H1 (cell line): ENCODE data around the gene NDRG2. TPM values are rescaled to one million over a fixed set of nuclear protein-coding genes. Genes with fewer than 3 reads are reported as not detected.

Experiments
- RFX5 ChIP-seq: IDR thresholded peaks from 2 replicates; pipeline ENCODE4 v1.6.1; 2011; ENCODE audit warnings: low read depth, low read length, improper control_type of control experiment, borderline replicate concordance
- USF2 ChIP-seq: IDR thresholded peaks from 2 replicates; pipeline ENCODE4 v1.6.1; 2011; ENCODE audit warnings: low read length, improper control_type of control experiment
- polyA plus RNA-seq, 7 experiments: library from polyadenylated mRNA; depleted of rRNA in 3 of 7; stranded (reverse) in 5 of 7; unstranded in 2 of 7; fragments of >200 nt in 5 of 7; fragments of 200-250 nt in 2 of 7; gene quantifications; 1 replicate in 5 of 7; 2 replicates in 1 of 7; 4 replicates in 1 of 7; pipeline versions ENCODE4 v1.2.1 to v1.2.3, GENCODE V29; 2011 to 2013; ENCODE audit warnings: missing spikeins in 2 of 7, mixed read lengths in 2 of 7
- total RNA-seq: library from RNA; stranded (reverse); fragmentation: NEBNext Ultra II Directional; extraction: Animal tissue kit (Norgen Biotek cat#: 25700); gene quantifications from 2 replicates; pipeline ENCODE4 v1.2.1, GENCODE V29; 2021

Gene NDRG2
- total and polyA plus RNA-seq, 2 of the 8 experiments (the other 6 are each of a cell fraction or from before 2014, with no cell fraction given), result 29.9 to 48.6 TPM

- no peak for TF ChIP-seq RFX5
- no peak for TF ChIP-seq USF2
Measured at GRCh38 chr14:21049271-21049673, 24.4 kb upstream of the NDRG2 start (continued).
